DOHH2 (cell line): ENCODE results near the gene TNFAIP1.

ENCODE experiments used
- EZH2phosphoT487 ChIP-seq: fragments of 200-600 bp; sonication (generic); IDR thresholded peaks from 2 replicates; pipeline ENCODE4 v1.6.1; 2017; ENCODE audit warnings: borderline replicate concordance, mild to moderate bottlenecking, antibody characterized with exemption, low read length, moderate library complexity, mixed read lengths
- TF ChIP-seq, protein P1 (sequence below): fragments of 200-600 bp; sonication (generic); IDR thresholded peaks from one replicate; pipeline ENCODE4 v1.5.1; 2014; ENCODE audit warnings: antibody characterized with exemption, mild to moderate bottlenecking, low read depth, low read length; ENCODE audit not compliant: poor library complexity, severe bottlenecking

- TF ChIP-seq, protein P1, sequence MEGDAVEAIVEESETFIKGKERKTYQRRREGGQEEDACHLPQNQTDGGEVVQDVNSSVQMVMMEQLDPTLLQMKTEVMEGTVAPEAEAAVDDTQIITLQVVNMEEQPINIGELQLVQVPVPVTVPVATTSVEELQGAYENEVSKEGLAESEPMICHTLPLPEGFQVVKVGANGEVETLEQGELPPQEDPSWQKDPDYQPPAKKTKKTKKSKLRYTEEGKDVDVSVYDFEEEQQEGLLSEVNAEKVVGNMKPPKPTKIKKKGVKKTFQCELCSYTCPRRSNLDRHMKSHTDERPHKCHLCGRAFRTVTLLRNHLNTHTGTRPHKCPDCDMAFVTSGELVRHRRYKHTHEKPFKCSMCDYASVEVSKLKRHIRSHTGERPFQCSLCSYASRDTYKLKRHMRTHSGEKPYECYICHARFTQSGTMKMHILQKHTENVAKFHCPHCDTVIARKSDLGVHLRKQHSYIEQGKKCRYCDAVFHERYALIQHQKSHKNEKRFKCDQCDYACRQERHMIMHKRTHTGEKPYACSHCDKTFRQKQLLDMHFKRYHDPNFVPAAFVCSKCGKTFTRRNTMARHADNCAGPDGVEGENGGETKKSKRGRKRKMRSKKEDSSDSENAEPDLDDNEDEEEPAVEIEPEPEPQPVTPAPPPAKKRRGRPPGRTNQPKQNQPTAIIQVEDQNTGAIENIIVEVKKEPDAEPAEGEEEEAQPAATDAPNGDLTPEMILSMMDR, result no peak
- TF ChIP-seq EZH2phosphoT487, result no peak
Observed at GRCh38 chr17:28290703-28291102, 44.9 kb upstream of the TNFAIP1 start.
